Measurements from ENCODE around the gene SELENOH.

DNA sequence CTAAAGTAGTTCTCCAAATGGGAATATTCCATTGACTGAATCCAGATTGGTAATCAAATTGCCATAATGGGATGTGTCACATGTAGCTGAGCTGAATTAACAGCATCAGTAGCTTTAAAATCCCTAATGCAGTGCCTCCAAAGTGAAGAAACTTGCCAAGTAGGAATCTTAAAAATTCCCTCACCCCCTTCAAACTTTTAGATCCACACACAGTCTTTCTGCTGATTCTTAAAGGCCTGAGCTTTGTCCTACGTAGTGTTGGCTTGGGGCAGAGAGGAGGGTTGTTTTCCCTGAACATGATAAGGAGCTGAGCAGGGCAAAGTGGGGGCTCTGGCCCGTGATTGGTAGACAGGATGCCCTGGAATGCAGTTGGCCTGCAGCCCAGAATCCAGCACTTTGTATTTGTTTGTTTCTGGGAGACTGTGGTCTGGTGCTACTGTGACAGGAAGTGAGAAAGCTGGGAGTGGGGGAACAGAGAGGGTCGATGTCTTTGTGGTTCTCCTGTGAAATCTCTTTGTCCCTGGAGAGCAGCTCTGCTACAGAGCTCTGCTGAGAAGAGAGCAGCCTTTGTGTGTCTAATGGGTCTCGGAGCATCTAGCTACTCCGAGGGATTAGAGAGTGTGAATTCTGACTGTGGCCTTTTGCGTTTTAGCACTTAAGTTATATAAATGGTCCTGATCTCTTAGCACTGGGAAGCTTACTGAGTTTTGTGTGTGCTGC lies 37.2 kb downstream of the SELENOH start:
- TF ChIP-seq, protein P1, sequence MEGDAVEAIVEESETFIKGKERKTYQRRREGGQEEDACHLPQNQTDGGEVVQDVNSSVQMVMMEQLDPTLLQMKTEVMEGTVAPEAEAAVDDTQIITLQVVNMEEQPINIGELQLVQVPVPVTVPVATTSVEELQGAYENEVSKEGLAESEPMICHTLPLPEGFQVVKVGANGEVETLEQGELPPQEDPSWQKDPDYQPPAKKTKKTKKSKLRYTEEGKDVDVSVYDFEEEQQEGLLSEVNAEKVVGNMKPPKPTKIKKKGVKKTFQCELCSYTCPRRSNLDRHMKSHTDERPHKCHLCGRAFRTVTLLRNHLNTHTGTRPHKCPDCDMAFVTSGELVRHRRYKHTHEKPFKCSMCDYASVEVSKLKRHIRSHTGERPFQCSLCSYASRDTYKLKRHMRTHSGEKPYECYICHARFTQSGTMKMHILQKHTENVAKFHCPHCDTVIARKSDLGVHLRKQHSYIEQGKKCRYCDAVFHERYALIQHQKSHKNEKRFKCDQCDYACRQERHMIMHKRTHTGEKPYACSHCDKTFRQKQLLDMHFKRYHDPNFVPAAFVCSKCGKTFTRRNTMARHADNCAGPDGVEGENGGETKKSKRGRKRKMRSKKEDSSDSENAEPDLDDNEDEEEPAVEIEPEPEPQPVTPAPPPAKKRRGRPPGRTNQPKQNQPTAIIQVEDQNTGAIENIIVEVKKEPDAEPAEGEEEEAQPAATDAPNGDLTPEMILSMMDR (IDR thresholded peaks at IDR 0.05), result no peak
- TF ChIP-seq POLR2A (IDR thresholded peaks at IDR 0.05), result peak in 1 of 2 donors; percentile 69
